Spleen (tissue), 7 donors: ENCODE results near the gene IGSF21.

Experiments used
- CTCF ChIP-seq, 11 experiments: fragments of 200-600 bp in 7 of 11; fragments of 450-650 bp in 4 of 11; sonication (generic) in 4 of 11; IDR thresholded peaks in 8 of 11; conservative IDR thresholded peaks in 3 of 11; 1 replicate in 7 of 11; 2 replicates in 4 of 11; pipeline versions ENCODE4 v1.4.0 to v1.8.0; 2016 to 2021; ENCODE audit warnings: antibody characterized with exemption in 11 of 11, inconsistent platforms in 4 of 11, mild to moderate bottlenecking in 1 of 11
- POLR2A ChIP-seq, 3 donors: fragments of 450-650 bp; IDR thresholded peaks; one replicate each; pipeline ENCODE4 v1.5.1; 2017; ENCODE audit warnings: antibody characterized with exemption in 3 of 3, mild to moderate bottlenecking in 1 of 3
- donor health status: DM: no; HTN: no; CAD: no; lungs with moderate emphysema.
- donor health status: DM: no; HTN: no; CAD: no.
- donor health status: DM: no; HTN: no; CAD: no.

- TF ChIP-seq POLR2A (IDR thresholded peaks at IDR 0.05) (no peak), CTCF (IDR thresholded peaks at IDR 0.05 in 8 of 11, conservative IDR thresholded peaks at IDR 0.05 in 3 of 11) (no peak)
Measured at GRCh38 chr1:18073066-18073642, 34.4 kb upstream of the IGSF21 start.
